Measurements from ENCODE around the gene PCDH10. TPM values are rescaled to one million over a fixed set of nuclear protein-coding genes. Genes with fewer than 3 reads are reported as not detected.
"Not testable (repeated sequence)": the region's sequence is repeated elsewhere in the genome, so short reads cannot be mapped to it uniquely, and the experiment has no call there.

Gene PCDH10
- total and polyA plus RNA-seq, 10 of the 15 experiments (the other 5 are each of a cell fraction or from before 2014, with no cell fraction given), result under 0.01 to 0.38 (median 0.02) TPM; not detected in 6

DNA sequence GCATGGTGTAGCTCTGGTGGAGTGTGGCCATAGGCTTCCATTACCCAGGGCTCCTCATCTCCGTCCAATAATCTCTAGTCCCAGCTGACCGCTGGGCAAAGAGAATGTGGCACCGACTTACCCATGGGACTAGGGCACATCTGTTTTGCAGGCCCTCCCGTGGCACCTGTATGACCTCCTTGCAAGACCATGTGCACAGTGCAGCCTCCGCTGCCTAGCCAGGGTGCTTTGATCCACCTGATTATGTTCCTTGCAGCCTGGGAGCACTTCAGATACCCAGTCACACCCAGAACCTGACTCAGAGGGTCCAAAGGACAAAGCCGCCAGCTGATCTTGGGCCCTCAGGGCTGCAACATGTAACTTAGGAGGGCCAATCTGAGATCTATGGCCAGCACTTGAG lies 84.8 kb downstream of the PCDH10 start:
- POLR2A ChIA-PET, result no interaction called here
- H3K4me1 ChIP-seq (ENCODE audit: control insufficient read depth, insufficient read depth, low read length), result no peaks in the 10 kb centered on the region
- in situ Hi-C loops (cut with MboI), result no loop called here
- H3K79me2 ChIP-seq (ENCODE audit: control insufficient read depth, insufficient read depth, low read length), result no peaks in the 10 kb centered on the region
- FAIRE-seq (no peak), ATAC-seq (no peak), DNase-seq (ENCODE audit: low read depth, low spot score) (no peak)
- 15% methylated on average over 6 of the region's 6 CpGs for WGBS (ENCODE audit: insufficient coverage, insufficient replicate concordance, low lambda C conversion rate, missing lambda C conversion rate)
- RAD21 ChIA-PET (ENCODE audit: unreplicated experiment), result no interaction called here
- no peak overlapping the region for H3K9ac ChIP-seq (ENCODE audit: control insufficient read depth, insufficient read depth, low read length)
- no TSS peak for BruUV-seq (replicated peaks)
- no peaks in the 10 kb centered on the region for H4K20me1 ChIP-seq (ENCODE audit: control insufficient read depth, insufficient read depth)
- no peak overlapping the region for H3K4me2 ChIP-seq (ENCODE audit: control insufficient read depth, insufficient read depth)
- no peaks in the 10 kb centered on the region for H3K9me3 ChIP-seq (replicated peaks; ENCODE audit: control insufficient read depth, insufficient read depth, low read length)
- TF ChIP-seq SIX5 (IDR thresholded peaks at IDR 0.05; ENCODE audit: low read depth, low read length, severe bottlenecking), result no peak
- TF ChIP-seq, protein P1, sequence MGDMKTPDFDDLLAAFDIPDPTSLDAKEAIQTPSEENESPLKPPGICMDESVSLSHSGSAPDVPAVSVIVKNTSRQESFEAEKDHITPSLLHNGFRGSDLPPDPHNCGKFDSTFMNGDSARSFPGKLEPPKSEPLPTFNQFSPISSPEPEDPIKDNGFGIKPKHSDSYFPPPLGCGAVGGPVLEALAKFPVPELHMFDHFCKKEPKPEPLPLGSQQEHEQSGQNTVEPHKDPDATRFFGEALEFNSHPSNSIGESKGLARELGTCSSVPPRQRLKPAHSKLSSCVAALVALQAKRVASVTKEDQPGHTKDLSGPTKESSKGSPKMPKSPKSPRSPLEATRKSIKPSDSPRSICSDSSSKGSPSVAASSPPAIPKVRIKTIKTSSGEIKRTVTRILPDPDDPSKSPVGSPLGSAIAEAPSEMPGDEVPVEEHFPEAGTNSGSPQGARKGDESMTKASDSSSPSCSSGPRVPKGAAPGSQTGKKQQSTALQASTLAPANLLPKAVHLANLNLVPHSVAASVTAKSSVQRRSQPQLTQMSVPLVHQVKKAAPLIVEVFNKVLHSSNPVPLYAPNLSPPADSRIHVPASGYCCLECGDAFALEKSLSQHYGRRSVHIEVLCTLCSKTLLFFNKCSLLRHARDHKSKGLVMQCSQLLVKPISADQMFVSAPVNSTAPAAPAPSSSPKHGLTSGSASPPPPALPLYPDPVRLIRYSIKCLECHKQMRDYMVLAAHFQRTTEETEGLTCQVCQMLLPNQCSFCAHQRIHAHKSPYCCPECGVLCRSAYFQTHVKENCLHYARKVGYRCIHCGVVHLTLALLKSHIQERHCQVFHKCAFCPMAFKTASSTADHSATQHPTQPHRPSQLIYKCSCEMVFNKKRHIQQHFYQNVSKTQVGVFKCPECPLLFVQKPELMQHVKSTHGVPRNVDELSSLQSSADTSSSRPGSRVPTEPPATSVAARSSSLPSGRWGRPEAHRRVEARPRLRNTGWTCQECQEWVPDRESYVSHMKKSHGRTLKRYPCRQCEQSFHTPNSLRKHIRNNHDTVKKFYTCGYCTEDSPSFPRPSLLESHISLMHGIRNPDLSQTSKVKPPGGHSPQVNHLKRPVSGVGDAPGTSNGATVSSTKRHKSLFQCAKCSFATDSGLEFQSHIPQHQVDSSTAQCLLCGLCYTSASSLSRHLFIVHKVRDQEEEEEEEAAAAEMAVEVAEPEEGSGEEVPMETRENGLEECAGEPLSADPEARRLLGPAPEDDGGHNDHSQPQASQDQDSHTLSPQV (IDR thresholded peaks at IDR 0.05), result no peak
- no peak for TF ChIP-seq PAX8 (IDR thresholded peaks at IDR 0.05)
- no peak for TF ChIP-seq MYC (IDR thresholded peaks at IDR 0.05; ENCODE audit: insufficient read depth, insufficient read length, insufficient replicate concordance, low read length, severe bottlenecking)
- TF ChIP-seq EED (IDR thresholded peaks at IDR 0.05; ENCODE audit: low read depth), result no peak
- TF ChIP-seq ESRRA (IDR thresholded peaks at IDR 0.05; ENCODE audit: low read length), result no peak
- no peaks in the 10 kb centered on the region for H3K27me3 ChIP-seq (replicated peaks in 1 of 2; ENCODE audit: control insufficient read depth in 2 of 2, insufficient read depth in 2 of 2, low read length in 1 of 2)
- H3K27ac ChIP-seq (ENCODE audit: control insufficient read depth, insufficient read depth), result no peak overlapping the region
- no peak overlapping the region for H3K4me3 ChIP-seq
- intact Hi-C loops (cut with micrococcal nuclease; ENCODE audit: unreplicated experiment), result no loop called here
- CTCF ChIA-PET, result no interaction called here
- no peak overlapping the region for H2AFZ ChIP-seq (ENCODE audit: control insufficient read depth, low read depth, low read length)
- SMC1A ChIA-PET (ENCODE audit: uncharacterized antibody, unreplicated experiment), result no interaction called here
- H3K36me3 ChIP-seq (ENCODE audit: control insufficient read depth in 2 of 2, insufficient read depth in 2 of 2, low read length in 1 of 2), result no peaks in the 10 kb centered on the region

DNA sequence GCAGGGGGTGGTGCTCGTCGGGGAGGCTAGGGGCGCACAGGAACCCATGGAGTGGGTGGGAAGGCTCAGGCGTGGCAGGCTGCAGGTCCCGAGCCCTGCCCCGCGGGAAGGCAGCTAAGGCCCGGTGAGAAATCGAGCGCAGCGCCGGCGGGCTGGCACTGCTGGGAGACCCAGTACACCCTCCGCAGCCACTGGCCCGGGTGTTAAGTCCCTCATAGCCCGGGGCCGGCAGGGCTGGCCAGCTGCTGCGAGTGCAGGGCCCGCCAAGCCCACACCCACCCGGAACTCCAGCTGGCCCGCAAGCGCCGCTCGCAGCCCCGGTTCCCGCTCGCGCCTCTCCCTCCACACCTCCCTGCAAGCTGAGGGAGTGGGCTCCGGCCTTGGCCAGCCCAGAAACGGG lies 91.4 kb downstream of the PCDH10 start:
- SMC1A ChIA-PET (ENCODE audit: uncharacterized antibody, unreplicated experiment), result not testable (repeated sequence)

More for the DNA sequence above, 91.4 kb downstream of the PCDH10 start:
- H3K4me3 ChIP-seq; H3K9ac ChIP-seq (ENCODE audit: control insufficient read depth, insufficient read depth, low read length); RAD21 ChIA-PET (ENCODE audit: unreplicated experiment); H4K20me1 ChIP-seq (ENCODE audit: control insufficient read depth, insufficient read depth); H3K27ac ChIP-seq (ENCODE audit: control insufficient read depth, insufficient read depth); H3K9me3 ChIP-seq (replicated peaks; ENCODE audit: control insufficient read depth, insufficient read depth, low read length); H3K36me3 ChIP-seq (ENCODE audit: control insufficient read depth in 2 of 2, insufficient read depth in 2 of 2, low read length in 1 of 2); H3K4me2 ChIP-seq (ENCODE audit: control insufficient read depth, insufficient read depth); H2AFZ ChIP-seq (ENCODE audit: control insufficient read depth, low read depth, low read length); H3K79me2 ChIP-seq (ENCODE audit: control insufficient read depth, insufficient read depth, low read length); ATAC-seq; intact Hi-C loops (cut with micrococcal nuclease; ENCODE audit: unreplicated experiment); FAIRE-seq; BruUV-seq (replicated peaks); POLR2A ChIA-PET; DNase-seq (ENCODE audit: low read depth, low spot score); in situ Hi-C loops (cut with MboI); H3K27me3 ChIP-seq (replicated peaks in 1 of 2; ENCODE audit: control insufficient read depth in 2 of 2, insufficient read depth in 2 of 2, low read length in 1 of 2); H3K4me1 ChIP-seq (ENCODE audit: control insufficient read depth, insufficient read depth, low read length); CTCF ChIA-PET: not testable (repeated sequence)
- WGBS (ENCODE audit: insufficient coverage, insufficient replicate concordance, low lambda C conversion rate, missing lambda C conversion rate), result 71% methylated on average over 22 of the region's 30 CpGs
